DOHH2 (cell line): ENCODE data around the gene MAGED4.

Experiments used
- H3F3A ChIP-seq: fragments of 200-600 bp; sonication (generic), shearing (Covaris generic); 2 replicates; pipeline ENCODE4 v1.6.0; 2016; ENCODE audit warnings: antibody characterized with exemption, mild to moderate bottlenecking; ENCODE audit not compliant: control insufficient read depth, insufficient read depth
- H3K27ac ChIP-seq: fragments of 200-600 bp; sonication (generic); 2 replicates; pipeline ENCODE4 v1.5.1; 2014; ENCODE audit warnings: low read depth, mild to moderate bottlenecking, low read length, moderate library complexity
- H3K27me3 ChIP-seq: fragments of 200-600 bp; sonication (generic); 2 replicates; pipeline ENCODE4 v1.6.1; 2014; ENCODE audit warnings: mild to moderate bottlenecking, low read length, mixed read lengths; ENCODE audit not compliant: control insufficient read depth
- H3K36me3 ChIP-seq: fragments of 200-600 bp; sonication (generic); 2 replicates; pipeline ENCODE4 v1.6.1; 2014; ENCODE audit warnings: mild to moderate bottlenecking, low read length, moderate library complexity, mixed read lengths; ENCODE audit not compliant: control insufficient read depth
- H3K4me1 ChIP-seq: fragments of 200-600 bp; sonication (generic); 2 replicates; pipeline ENCODE4 v1.6.1; 2014; ENCODE audit warnings: mild to moderate bottlenecking, low read length, mixed read lengths; ENCODE audit not compliant: control insufficient read depth
- H3K4me2 ChIP-seq: fragments of 200-600 bp; sonication (generic); 2 replicates; pipeline ENCODE4 v1.6.0; 2014; ENCODE audit warnings: mild to moderate bottlenecking, low read length, moderate library complexity
- H3K4me3 ChIP-seq: fragments of 200-600 bp; sonication (generic); 2 replicates; pipeline ENCODE4 v1.5.1; 2014; ENCODE audit warnings: mild to moderate bottlenecking, low read length, mixed read lengths
- H3K79me2 ChIP-seq: fragments of 200-600 bp; sonication (generic); 2 replicates; pipeline ENCODE4 v1.6.1; 2014; ENCODE audit warnings: mild to moderate bottlenecking, low read length, mixed read lengths; ENCODE audit not compliant: control insufficient read depth
- H3K9me2 ChIP-seq: fragments of 200-600 bp; sonication (generic); replicated peaks from 2 replicates; pipeline ENCODE4 v1.6.1; 2014; ENCODE audit warnings: mild to moderate bottlenecking, low read length, mixed read lengths; ENCODE audit not compliant: control insufficient read depth
- H3K9me3 ChIP-seq: fragments of 200-600 bp; sonication (generic); 2 replicates; pipeline ENCODE4 v1.6.1; 2014; ENCODE audit warnings: antibody characterized with exemption, low read length, mixed read lengths; ENCODE audit not compliant: control insufficient read depth, insufficient read depth
- H4K20me1 ChIP-seq: fragments of 200-600 bp; sonication (generic); 2 replicates; pipeline ENCODE4 v1.6.0; 2014; ENCODE audit warnings: low read depth, mild to moderate bottlenecking, antibody characterized with exemption, low read length, moderate library complexity; ENCODE audit not compliant: control insufficient read depth, insufficient read depth
- EZH2phosphoT487 ChIP-seq: fragments of 200-600 bp; sonication (generic); IDR thresholded peaks from 2 replicates; pipeline ENCODE4 v1.6.1; 2017; ENCODE audit warnings: borderline replicate concordance, mild to moderate bottlenecking, antibody characterized with exemption, low read length, moderate library complexity, mixed read lengths
- TF ChIP-seq, protein P1 (sequence below): fragments of 200-600 bp; sonication (generic); IDR thresholded peaks from one replicate; pipeline ENCODE4 v1.5.1; 2014; ENCODE audit warnings: antibody characterized with exemption, mild to moderate bottlenecking, low read depth, low read length; ENCODE audit not compliant: poor library complexity, severe bottlenecking

Gene MAGED4

DNA sequence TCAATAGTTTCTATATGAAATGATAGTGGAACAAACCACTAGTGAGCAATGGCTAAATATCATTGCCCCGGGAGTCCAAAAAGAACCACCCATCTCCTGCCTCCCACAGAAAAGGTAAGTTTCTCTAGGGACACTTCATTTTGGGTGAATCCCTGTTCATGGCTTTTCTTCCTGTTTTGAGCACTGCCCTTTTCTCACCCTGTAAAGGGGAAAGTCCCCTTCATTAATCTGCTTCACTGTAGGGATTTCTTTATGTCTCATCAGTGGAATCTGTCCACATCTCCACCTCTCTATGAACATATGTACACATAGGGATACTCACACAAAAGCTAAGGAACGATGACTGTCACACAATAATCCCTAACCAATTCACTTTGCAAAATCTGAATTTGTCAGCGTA lies 28.6 kb downstream of the MAGED4 start:
- Histone ChIP-seq H3K4me2 (no peak overlapping the region), H3K9me2 (no peaks in the 10 kb centered on the region), H3K27me3 (no peaks in the 10 kb centered on the region), H3F3A (no peaks in the 10 kb centered on the region), H4K20me1 (no peaks in the 10 kb centered on the region), H3K9me3 (no peaks in the 10 kb centered on the region), H3K79me2 (no peaks in the 10 kb centered on the region), H3K27ac (no peak overlapping the region), H3K4me1 (no peaks in the 10 kb centered on the region), H3K4me3 (no peak overlapping the region), H3K36me3 (no peaks in the 10 kb centered on the region)
- no peak for TF ChIP-seq EZH2phosphoT487
- TF ChIP-seq, protein P1, sequence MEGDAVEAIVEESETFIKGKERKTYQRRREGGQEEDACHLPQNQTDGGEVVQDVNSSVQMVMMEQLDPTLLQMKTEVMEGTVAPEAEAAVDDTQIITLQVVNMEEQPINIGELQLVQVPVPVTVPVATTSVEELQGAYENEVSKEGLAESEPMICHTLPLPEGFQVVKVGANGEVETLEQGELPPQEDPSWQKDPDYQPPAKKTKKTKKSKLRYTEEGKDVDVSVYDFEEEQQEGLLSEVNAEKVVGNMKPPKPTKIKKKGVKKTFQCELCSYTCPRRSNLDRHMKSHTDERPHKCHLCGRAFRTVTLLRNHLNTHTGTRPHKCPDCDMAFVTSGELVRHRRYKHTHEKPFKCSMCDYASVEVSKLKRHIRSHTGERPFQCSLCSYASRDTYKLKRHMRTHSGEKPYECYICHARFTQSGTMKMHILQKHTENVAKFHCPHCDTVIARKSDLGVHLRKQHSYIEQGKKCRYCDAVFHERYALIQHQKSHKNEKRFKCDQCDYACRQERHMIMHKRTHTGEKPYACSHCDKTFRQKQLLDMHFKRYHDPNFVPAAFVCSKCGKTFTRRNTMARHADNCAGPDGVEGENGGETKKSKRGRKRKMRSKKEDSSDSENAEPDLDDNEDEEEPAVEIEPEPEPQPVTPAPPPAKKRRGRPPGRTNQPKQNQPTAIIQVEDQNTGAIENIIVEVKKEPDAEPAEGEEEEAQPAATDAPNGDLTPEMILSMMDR: no peak

DNA sequence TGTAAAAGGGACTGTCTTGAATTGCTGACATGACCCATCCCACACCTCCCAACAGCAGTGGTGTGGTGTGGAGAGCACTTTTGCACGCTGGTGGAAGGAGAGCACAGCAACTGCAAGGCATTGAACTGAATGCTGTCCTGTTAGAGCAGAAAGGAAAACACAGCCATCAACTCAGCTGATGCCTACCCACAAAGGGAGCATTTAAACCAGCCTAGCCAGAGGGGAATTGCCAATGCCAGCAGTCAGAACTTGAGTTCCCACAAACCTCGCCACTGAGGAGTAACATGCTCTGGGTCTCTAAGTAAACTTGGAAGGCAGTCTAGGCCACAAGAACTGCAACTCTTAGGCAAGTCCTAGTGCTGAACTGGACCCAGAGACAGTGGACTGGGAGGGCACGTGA lies 31.9 kb downstream of the MAGED4 start:
- no peak for TF ChIP-seq EZH2phosphoT487
- TF ChIP-seq, protein P1: no peak
- no peaks in the 10 kb centered on the region for H3K9me2 ChIP-seq
- no peaks in the 10 kb centered on the region for H3K9me3 ChIP-seq

DNA sequence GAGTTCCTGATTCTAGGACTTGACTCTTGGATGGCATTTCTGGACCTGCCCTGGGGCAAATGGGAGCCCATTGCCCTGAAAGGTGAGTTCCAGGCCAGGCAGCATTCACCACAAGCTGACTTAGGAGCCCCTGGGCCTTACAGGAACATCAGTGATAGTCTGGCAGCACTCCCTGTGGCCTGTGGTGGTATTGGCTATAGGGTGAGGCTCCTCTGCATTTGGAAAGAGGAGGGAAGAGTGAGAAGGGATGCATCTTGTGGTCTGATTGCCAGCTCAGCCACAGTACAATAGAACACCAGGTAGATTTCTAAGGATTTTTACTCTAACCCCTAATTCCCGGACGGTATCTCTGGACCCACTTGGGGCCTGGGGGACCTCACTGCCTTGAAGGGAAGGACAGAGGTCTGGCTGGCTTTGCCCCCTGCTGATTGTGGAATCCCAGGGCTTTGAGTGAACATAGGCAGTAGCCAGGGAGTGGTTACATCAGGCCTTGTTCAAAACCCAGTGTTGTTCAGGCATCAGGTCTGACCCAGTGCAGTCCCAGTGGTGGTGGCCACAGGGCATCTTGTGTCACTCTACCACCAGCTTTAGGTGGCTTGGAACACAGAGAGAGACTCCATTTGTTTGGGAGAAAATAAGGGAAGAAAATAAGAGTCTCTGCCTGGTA lies 32.9 kb downstream of the MAGED4 start:
- H3K4me3 ChIP-seq: no peak overlapping the region
- no peaks in the 10 kb centered on the region for H3K4me1 ChIP-seq
- H3K27ac ChIP-seq: no peak overlapping the region
- no peak overlapping the region for H3K4me2 ChIP-seq
- H4K20me1 ChIP-seq: no peaks in the 10 kb centered on the region
- H3K27me3 ChIP-seq: no peaks in the 10 kb centered on the region
- no peaks in the 10 kb centered on the region for H3K36me3 ChIP-seq
- no peaks in the 10 kb centered on the region for H3F3A ChIP-seq
- no peaks in the 10 kb centered on the region for H3K9me3 ChIP-seq
- H3K79me2 ChIP-seq: no peaks in the 10 kb centered on the region
- no peak for TF ChIP-seq EZH2phosphoT487
- TF ChIP-seq, protein P1: no peak
- H3K9me2 ChIP-seq: no peaks in the 10 kb centered on the region

More for the DNA sequence above, 31.9 kb downstream of the MAGED4 start:
- Histone ChIP-seq H3K27ac (no peak overlapping the region), H3F3A (no peaks in the 10 kb centered on the region), H3K27me3 (no peaks in the 10 kb centered on the region), H3K4me3 (no peak overlapping the region), H3K4me1 (no peaks in the 10 kb centered on the region), H3K4me2 (no peak overlapping the region), H3K79me2 (no peaks in the 10 kb centered on the region), H4K20me1 (no peaks in the 10 kb centered on the region), H3K36me3 (no peaks in the 10 kb centered on the region)
